Measurements from ENCODE around the gene LYRM4. TPM values are rescaled to one million over a fixed set of nuclear protein-coding genes. Genes with fewer than 3 reads are reported as not detected.

LYRM4 gene
- total RNA-seq, 4 donors from 2014 or later: 8.4 to 20.1 (median 12.2) TPM

DNA sequence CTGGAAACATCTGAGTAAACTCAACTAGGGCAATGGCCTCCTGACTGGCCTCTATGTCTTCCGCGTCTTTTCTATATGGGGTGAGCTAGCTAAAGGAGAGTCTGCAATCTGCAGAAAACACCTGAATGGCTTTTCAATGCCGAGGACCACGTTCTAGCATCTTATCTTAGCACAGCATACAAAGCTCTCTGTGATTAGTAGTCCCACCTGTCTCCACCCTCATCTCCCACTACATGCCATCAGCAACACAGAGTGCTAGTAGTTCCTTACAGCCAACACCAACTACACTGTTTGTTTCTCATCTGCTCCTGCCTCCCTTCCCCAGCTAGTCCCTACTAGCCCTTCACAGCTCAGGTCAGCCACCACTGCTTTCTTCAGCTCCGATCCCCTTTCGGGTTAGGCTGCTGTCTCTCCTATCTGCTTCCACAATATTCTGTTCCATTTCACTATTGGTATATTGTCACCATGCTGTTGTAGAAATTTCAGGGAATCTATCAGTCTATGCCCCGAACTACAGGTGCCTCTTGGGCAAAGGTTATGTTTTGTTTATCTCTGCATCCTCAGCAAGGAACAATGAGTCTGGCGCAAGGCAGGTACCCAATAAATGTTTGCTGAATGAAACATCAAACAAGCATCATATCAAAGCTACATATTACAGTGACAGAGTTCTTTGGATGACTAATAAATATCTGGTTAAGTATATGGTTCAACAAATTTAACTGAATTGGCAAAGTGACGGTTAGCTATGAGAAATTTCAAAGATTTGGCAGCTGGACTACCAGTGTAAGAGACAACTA, 12.2 kb downstream of the LYRM4 start:
- no peak overlapping the region for H3K27ac ChIP-seq
- no peak for ATAC-seq
- in situ Hi-C loops (cut with MboI; ENCODE audit: low sequenced_read_pairs in 4 of 4) (no loop called here), intact Hi-C loops (cut with DNase I; ENCODE audit: low total_unique reads) (no loop called here)
- no peaks in the 10 kb centered on the region for H3K27me3 ChIP-seq
- H3K4me1 ChIP-seq: no peaks in the 10 kb centered on the region
- no peaks in the 10 kb centered on the region for H3K9me3 ChIP-seq
- H3K4me3 ChIP-seq: no peak overlapping the region
- DNase-seq: no peak
- TF ChIP-seq CTCF (IDR thresholded peaks at IDR 0.05 in 4 of 5, conservative IDR thresholded peaks at IDR 0.05 in 1 of 5): no peak
- no peak for TF ChIP-seq POLR2A (IDR thresholded peaks at IDR 0.05)
- no peaks in the 10 kb centered on the region for H3K36me3 ChIP-seq

DNA sequence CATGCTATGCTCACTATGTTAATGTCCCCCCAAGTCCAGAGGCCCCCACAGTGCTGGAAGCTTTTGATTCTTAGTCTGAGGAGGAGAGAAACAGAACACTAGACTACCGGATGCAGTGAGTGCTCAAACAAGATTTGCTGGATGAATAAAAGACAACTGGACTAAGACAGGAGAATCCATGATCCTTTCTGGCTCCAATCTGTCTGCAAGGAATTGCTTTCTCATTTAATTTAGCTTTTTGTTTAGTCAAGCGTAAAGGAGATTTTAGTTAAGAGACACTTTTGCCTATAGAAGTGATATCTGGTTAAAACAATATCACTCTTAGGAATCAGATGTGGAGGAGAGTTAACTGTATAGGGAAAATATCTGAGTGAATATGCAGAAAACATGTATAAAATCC, 13.5 kb downstream of the LYRM4 start:
- H3K4me1 ChIP-seq: no peaks in the 10 kb centered on the region
- no peaks in the 10 kb centered on the region for H3K27me3 ChIP-seq
- DNase-seq (no peak), ATAC-seq (no peak)
- intact Hi-C loops (cut with DNase I; ENCODE audit: low total_unique reads): no loop called here
- H3K27ac ChIP-seq: no peak overlapping the region
- H3K9me3 ChIP-seq: no peaks in the 10 kb centered on the region
- no peak overlapping the region for H3K4me3 ChIP-seq
- TF ChIP-seq CTCF (IDR thresholded peaks at IDR 0.05 in 4 of 5, conservative IDR thresholded peaks at IDR 0.05 in 1 of 5): no peak
- TF ChIP-seq POLR2A (IDR thresholded peaks at IDR 0.05): no peak
- in situ Hi-C loops (cut with MboI; ENCODE audit: low sequenced_read_pairs in 4 of 4): no loop called here
- H3K36me3 ChIP-seq: no peaks in the 10 kb centered on the region

- in situ Hi-C loops (cut with MboI; ENCODE audit: low sequenced_read_pairs in 4 of 4): no loop called here
- ATAC-seq (no peak), DNase-seq (no peak)
- no peak overlapping the region for H3K27ac ChIP-seq
- H3K4me1 ChIP-seq: no peaks in the 10 kb centered on the region
- no peaks in the 10 kb centered on the region for H3K27me3 ChIP-seq
- intact Hi-C loops (cut with DNase I; ENCODE audit: low total_unique reads): no loop called here
- TF ChIP-seq POLR2A (IDR thresholded peaks at IDR 0.05) (no peak), CTCF (IDR thresholded peaks at IDR 0.05 in 4 of 5, conservative IDR thresholded peaks at IDR 0.05 in 1 of 5) (no peak)
- no peaks in the 10 kb centered on the region for H3K9me3 ChIP-seq
- no peak overlapping the region for H3K4me3 ChIP-seq
- no peaks in the 10 kb centered on the region for H3K36me3 ChIP-seq
Observed at GRCh38 chr6:5246141-5247097, 14.3 kb downstream of the LYRM4 start.

- intact Hi-C loops (cut with DNase I; ENCODE audit: low total_unique reads): no loop called here
- Histone ChIP-seq H3K4me1 (no peaks in the 10 kb centered on the region), H3K4me3 (no peak overlapping the region), H3K9me3 (no peaks in the 10 kb centered on the region), H3K27me3 (no peaks in the 10 kb centered on the region), H3K27ac (no peak overlapping the region), H3K36me3 (no peaks in the 10 kb centered on the region)
- ATAC-seq: no peak
- DNase-seq: no peak
- in situ Hi-C loops (cut with MboI; ENCODE audit: low sequenced_read_pairs in 4 of 4): no loop called here
- TF ChIP-seq POLR2A (IDR thresholded peaks at IDR 0.05) (no peak), CTCF (IDR thresholded peaks at IDR 0.05 in 4 of 5, conservative IDR thresholded peaks at IDR 0.05 in 1 of 5) (no peak)
Observed at GRCh38 chr6:5243069-5243468, 17.7 kb downstream of the LYRM4 start.

Data from gastrocnemius medialis (tissue), 4 donors.